ENCODE data around the gene RAB44.

The RAB44 gene

GRCh38 chr6:36737043-36737785 is 39.6 kb downstream of the RAB44 start:
- TF ChIP-seq CTCF (IDR thresholded peaks at IDR 0.05) (no peak), ZFX (IDR thresholded peaks at IDR 0.05; ENCODE audit: borderline replicate concordance) (no peak)
- no peak overlapping the region for H3K27ac ChIP-seq

GRCh38 chr6:36738108-36738507 is 40.5 kb downstream of the RAB44 start:
- no peak for TF ChIP-seq CTCF (IDR thresholded peaks at IDR 0.05)
- no peak for TF ChIP-seq ZFX (IDR thresholded peaks at IDR 0.05; ENCODE audit: borderline replicate concordance)

GRCh38 chr6:36739947-36740817 is 42.6 kb downstream of the RAB44 start:
- TF ChIP-seq CTCF (IDR thresholded peaks at IDR 0.05) = no peak
- no peak for TF ChIP-seq ZFX (IDR thresholded peaks at IDR 0.05; ENCODE audit: borderline replicate concordance)
- H3K27ac ChIP-seq = no peak overlapping the region

More at GRCh38 chr6:36738108-36738507, 40.5 kb downstream of the RAB44 start:
- H3K27ac ChIP-seq = no peak overlapping the region

GRCh38 chr6:36740818-36741179 is 43.2 kb downstream of the RAB44 start:
- TF ChIP-seq CTCF (IDR thresholded peaks at IDR 0.05) (no peak), ZFX (IDR thresholded peaks at IDR 0.05; ENCODE audit: borderline replicate concordance) (no peak)
- H3K27ac ChIP-seq = no peak overlapping the region

- no peak for TF ChIP-seq CTCF (IDR thresholded peaks at IDR 0.05)
- TF ChIP-seq ZFX (IDR thresholded peaks at IDR 0.05; ENCODE audit: borderline replicate concordance) = no peak
Measured at GRCh38 chr6:36742146-36742545, 44.5 kb downstream of the RAB44 start.

GRCh38 chr6:36743032-36743431 is 45.4 kb downstream of the RAB44 start:
- H3K27ac ChIP-seq = no peak overlapping the region
- TF ChIP-seq ZFX (IDR thresholded peaks at IDR 0.05; ENCODE audit: borderline replicate concordance) = no peak
- no peak for TF ChIP-seq CTCF (IDR thresholded peaks at IDR 0.05)

More at GRCh38 chr6:36742146-36742545, 44.5 kb downstream of the RAB44 start:
- H3K27ac ChIP-seq = no peak overlapping the region
